ENCODE data around the gene PPP4R3A.
"Not testable (repeated sequence)": the region's sequence is repeated elsewhere in the genome, so short reads cannot be mapped to it uniquely, and the experiment has no call there.

Gene PPP4R3A

GRCh38 chr14:91409240-91409639 lies 100.9 kb downstream of the PPP4R3A start:
- DNase-seq (ENCODE audit: low read depth) = not testable (repeated sequence)
